GM10266 (cell line): ENCODE results near the gene INO80E.

Source experiments
- DNase-seq: peaks from one replicate; pipeline ENCODE4 v3.0.0; 2012; ENCODE audit errors: extremely low spot score
- CTCF ChIP-seq: IDR thresholded peaks from 2 replicates; pipeline ENCODE4 v1.5.1; 2012; ENCODE audit warnings: mild to moderate bottlenecking, low read depth; ENCODE audit not compliant: control insufficient read depth, insufficient read depth; ENCODE audit errors: missing control alignments

The INO80E gene

GRCh38 chr16:29972500-29972899 is 23.5 kb upstream of the INO80E start:
- TF ChIP-seq CTCF: no peak
- no peak for DNase-seq

GRCh38 chr16:29972992-29973383 is 23.1 kb upstream of the INO80E start:
- DNase-seq: no peak
- TF ChIP-seq CTCF: no peak

- peak; percentile 99 for DNase-seq
- TF ChIP-seq CTCF: no peak
Measured at GRCh38 chr16:29973384-29974246, 22.4 kb upstream of the INO80E start, which contains the start of gene TAOK2. TSS of gene TAOK2 (plus strand) at chr16:29973868. CDS start at chr16:29977773, 3,905 bp downstream.

- no peak for TF ChIP-seq CTCF
- peak; percentile 57 for DNase-seq
Measured at GRCh38 chr16:29974291-29975133, 21.5 kb upstream of the INO80E start.

- no peak for DNase-seq
- TF ChIP-seq CTCF: no peak
Measured at GRCh38 chr16:29975134-29975538, 20.9 kb upstream of the INO80E start.

GRCh38 chr16:29975811-29976511 is 20.1 kb upstream of the INO80E start:
- no peak for DNase-seq
- peak; percentile 7 for TF ChIP-seq CTCF
